PC-3 (cell line): ENCODE results near the gene TRDN. TPM values are rescaled to one million over a fixed set of nuclear protein-coding genes. Genes with fewer than 3 reads are reported as not detected.

Experiments used
- ATAC-seq: fragments of 200-7000 bp; cut with Tn5 transposase; 2 replicates; pipeline ENCODE4 v1.9.1; 2020; ENCODE audit warnings: mild to moderate bottlenecking, moderate library complexity
- BruUV-seq: library from RNA; stranded (reverse); fragments of 400-500 nt; replicated peaks from 2 replicates; lab custom pipeline; 2021; lab: Mats Ljungman, UMichigan
- CTCF ChIA-PET: fragments of 300-600 bp; sonication (Branson Sonifier 250); formaldehyde crosslinking; loops from one replicate; lab custom pipeline; 2022; ENCODE audit warnings: antibody characterized with exemption; lab: Charles Lee
- POLR2A ChIA-PET: fragments of 300-600 bp; sonication (Branson Sonifier 250); formaldehyde crosslinking; loops from one replicate; lab custom pipeline; 2022; ENCODE audit warnings: antibody characterized with exemption; ENCODE audit not compliant: unreplicated experiment; lab: Charles Lee
- DNase-seq: peaks from one replicate; pipeline ENCODE4 v3.0.0-alpha.2; 2015
- H2AFZ ChIP-seq: fragments of 300-600 bp; sonication (generic); 2 replicates; pipeline ENCODE4 v1.6.0; 2016; ENCODE audit warnings: antibody characterized with exemption, low read length
- H3F3A ChIP-seq: fragments of 300-600 bp; sonication (generic); one replicate; pipeline ENCODE4 v1.6.0; 2017; ENCODE audit warnings: antibody characterized with exemption, low read length, control low read depth, mild to moderate bottlenecking; ENCODE audit not compliant: unreplicated experiment
- H3K27ac ChIP-seq: fragments of 300-600 bp; sonication (generic); 2 replicates; pipeline ENCODE4 v1.5.1; 2016; ENCODE audit warnings: mild to moderate bottlenecking, low read length
- H3K27me3 ChIP-seq: fragments of 300-600 bp; sonication (generic); 2 replicates; pipeline ENCODE4 v1.6.1; 2016; ENCODE audit warnings: low read length, mixed read lengths
- H3K36me3 ChIP-seq: fragments of 300-600 bp; sonication (generic); 2 replicates; pipeline ENCODE4 v1.6.1; 2016; ENCODE audit warnings: low read depth, mixed run types, low read length, mixed read lengths
- H3K4me1 ChIP-seq: fragments of 300-600 bp; sonication (generic); 2 replicates; pipeline ENCODE4 v1.5.1; 2016; ENCODE audit warnings: low read length; ENCODE audit not compliant: insufficient read depth
- H3K4me2 ChIP-seq: fragments of 300-600 bp; sonication (generic); 2 replicates; pipeline ENCODE4 v1.6.0; 2016; ENCODE audit warnings: low read length
- H3K4me3 ChIP-seq: fragments of 300-600 bp; sonication (generic); 2 replicates; pipeline ENCODE4 v1.5.1; 2016; ENCODE audit warnings: mild to moderate bottlenecking, low read length, mixed read lengths
- H3K79me2 ChIP-seq: fragments of 300-600 bp; sonication (generic); 2 replicates; pipeline ENCODE4 v1.6.1; 2017; ENCODE audit warnings: low read length, mixed read lengths
- H3K9ac ChIP-seq: fragments of 300-600 bp; sonication (generic); 2 replicates; pipeline ENCODE4 v1.6.0; 2016; ENCODE audit warnings: mild to moderate bottlenecking, low read length
- H3K9me2 ChIP-seq: fragments of 300-600 bp; sonication (generic); replicated peaks from 2 replicates; pipeline ENCODE4 v1.6.1; 2016; ENCODE audit warnings: mixed run types, low read length, mixed read lengths
- H3K9me3 ChIP-seq: fragments of 300-600 bp; sonication (generic); 2 replicates; pipeline ENCODE4 v1.6.1; 2016; ENCODE audit warnings: low read length, mixed read lengths
- H4K20me1 ChIP-seq: fragments of 300-600 bp; sonication (generic); 2 replicates; pipeline ENCODE4 v1.6.1; 2016; ENCODE audit warnings: low read length, mixed read lengths
- EZH2 ChIP-seq: fragments of 300-600 bp; sonication (generic); IDR thresholded peaks from one replicate; pipeline ENCODE4 v1.6.1; 2017; ENCODE audit warnings: antibody characterized with exemption, mild to moderate bottlenecking, low read length; ENCODE audit not compliant: unreplicated experiment
- EZH2phosphoT487 ChIP-seq: fragments of 300-600 bp; sonication (generic); IDR thresholded peaks from 2 replicates; pipeline ENCODE4 v1.6.1; 2018; ENCODE audit warnings: mild to moderate bottlenecking, antibody characterized with exemption, low read length, borderline replicate concordance
- intact Hi-C: fragments of 100-400 bp; cut with micrococcal nuclease; formaldehyde crosslinking; loops from 2 replicates; pipeline ENCODE4 v1.9.0; 2023
- total RNA-seq: library from RNA; depleted of rRNA; stranded (reverse); fragments of >200 nt; gene quantifications from 2 replicates; pipeline ENCODE4 v1.2.3, GENCODE V29; 2014
- TF ChIP-seq, protein P1 (sequence below): fragments of 300-600 bp; sonication (generic); conservative IDR thresholded peaks from 2 replicates; pipeline ENCODE4 v1.5.1; 2017; ENCODE audit warnings: antibody characterized with exemption, low read depth, mild to moderate bottlenecking, low read length

Gene TRDN
- total RNA-seq, 1 experiment from 2014 or later = not detected

DNA sequence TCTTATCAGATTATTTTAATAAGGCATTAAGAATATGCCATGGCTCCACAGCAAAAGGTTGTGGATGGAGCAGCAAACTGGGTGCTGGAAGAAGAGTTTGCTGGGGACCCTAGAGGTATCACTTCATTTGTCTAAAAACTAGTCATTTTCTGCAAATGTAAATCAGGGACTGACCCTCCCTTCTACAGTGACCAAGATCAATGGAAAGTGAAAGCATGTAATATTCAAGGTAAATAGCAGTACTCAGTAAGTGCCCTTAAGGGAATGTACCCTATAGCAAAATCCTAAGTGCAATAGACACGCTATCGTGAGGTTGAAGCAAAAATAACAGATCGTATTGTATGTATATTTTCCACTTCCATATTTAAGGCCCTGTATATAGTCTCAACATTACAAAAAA lies 38.7 kb downstream of the TRDN start:
- no peak overlapping the region for H3K27ac ChIP-seq
- H3K9me3 ChIP-seq = no peaks in the 10 kb centered on the region
- H3K79me2 ChIP-seq = no peaks in the 10 kb centered on the region
- ChIA-PET CTCF (no interaction called here), POLR2A (no interaction called here)
- no peak overlapping the region for H2AFZ ChIP-seq
- no peak overlapping the region for H3K4me3 ChIP-seq
- H4K20me1 ChIP-seq = no peaks in the 10 kb centered on the region
- H3K4me2 ChIP-seq = no peak overlapping the region
- H3K9ac ChIP-seq = no peak overlapping the region
- H3K36me3 ChIP-seq = no peaks in the 10 kb centered on the region
- intact Hi-C loops = no loop called here
- TF ChIP-seq EZH2 = no peak
- no peak for TF ChIP-seq EZH2phosphoT487
- TF ChIP-seq, protein P1, sequence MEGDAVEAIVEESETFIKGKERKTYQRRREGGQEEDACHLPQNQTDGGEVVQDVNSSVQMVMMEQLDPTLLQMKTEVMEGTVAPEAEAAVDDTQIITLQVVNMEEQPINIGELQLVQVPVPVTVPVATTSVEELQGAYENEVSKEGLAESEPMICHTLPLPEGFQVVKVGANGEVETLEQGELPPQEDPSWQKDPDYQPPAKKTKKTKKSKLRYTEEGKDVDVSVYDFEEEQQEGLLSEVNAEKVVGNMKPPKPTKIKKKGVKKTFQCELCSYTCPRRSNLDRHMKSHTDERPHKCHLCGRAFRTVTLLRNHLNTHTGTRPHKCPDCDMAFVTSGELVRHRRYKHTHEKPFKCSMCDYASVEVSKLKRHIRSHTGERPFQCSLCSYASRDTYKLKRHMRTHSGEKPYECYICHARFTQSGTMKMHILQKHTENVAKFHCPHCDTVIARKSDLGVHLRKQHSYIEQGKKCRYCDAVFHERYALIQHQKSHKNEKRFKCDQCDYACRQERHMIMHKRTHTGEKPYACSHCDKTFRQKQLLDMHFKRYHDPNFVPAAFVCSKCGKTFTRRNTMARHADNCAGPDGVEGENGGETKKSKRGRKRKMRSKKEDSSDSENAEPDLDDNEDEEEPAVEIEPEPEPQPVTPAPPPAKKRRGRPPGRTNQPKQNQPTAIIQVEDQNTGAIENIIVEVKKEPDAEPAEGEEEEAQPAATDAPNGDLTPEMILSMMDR = no peak
- DNase-seq (no peak), ATAC-seq (no peak)
- BruUV-seq = no TSS peak
- H3K27me3 ChIP-seq = no peaks in the 10 kb centered on the region
- no peaks in the 10 kb centered on the region for H3F3A ChIP-seq
- H3K4me1 ChIP-seq = no peaks in the 10 kb centered on the region
- no peaks in the 10 kb centered on the region for H3K9me2 ChIP-seq

DNA sequence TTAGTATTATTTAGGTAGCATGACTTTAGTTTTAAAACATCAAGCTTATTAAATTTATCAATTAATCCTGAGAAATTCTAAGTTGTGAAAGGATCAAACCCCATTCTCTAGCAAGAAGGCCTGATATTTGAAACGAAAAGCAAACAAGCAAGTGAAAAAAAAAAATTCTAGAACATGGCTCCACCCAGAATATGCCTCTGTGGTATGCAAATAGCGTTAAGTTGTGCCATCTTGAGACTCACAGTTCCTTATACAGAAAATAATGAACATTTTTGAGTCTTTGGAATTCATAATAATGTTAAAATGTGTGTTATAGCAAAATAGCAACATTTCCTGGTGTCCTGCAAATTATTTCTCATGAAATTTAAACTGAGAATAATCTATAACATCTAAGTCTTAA lies 42.0 kb downstream of the TRDN start:
- Histone ChIP-seq H3K36me3 (no peaks in the 10 kb centered on the region), H3K4me2 (no peak overlapping the region), H4K20me1 (no peaks in the 10 kb centered on the region), H3K9me3 (no peaks in the 10 kb centered on the region), H2AFZ (no peak overlapping the region), H3K9ac (no peak overlapping the region), H3K27me3 (no peaks in the 10 kb centered on the region), H3K27ac (no peak overlapping the region), H3K79me2 (no peaks in the 10 kb centered on the region), H3F3A (no peaks in the 10 kb centered on the region), H3K9me2 (no peaks in the 10 kb centered on the region), H3K4me1 (no peaks in the 10 kb centered on the region), H3K4me3 (no peak overlapping the region)
- DNase-seq (no peak), ATAC-seq (no peak)
- POLR2A ChIA-PET = no interaction called here
- intact Hi-C loops = no loop called here
- CTCF ChIA-PET = no interaction called here
- TF ChIP-seq EZH2 (no peak), EZH2phosphoT487 (no peak)
- TF ChIP-seq, protein P1 = no peak
- no TSS peak for BruUV-seq

DNA sequence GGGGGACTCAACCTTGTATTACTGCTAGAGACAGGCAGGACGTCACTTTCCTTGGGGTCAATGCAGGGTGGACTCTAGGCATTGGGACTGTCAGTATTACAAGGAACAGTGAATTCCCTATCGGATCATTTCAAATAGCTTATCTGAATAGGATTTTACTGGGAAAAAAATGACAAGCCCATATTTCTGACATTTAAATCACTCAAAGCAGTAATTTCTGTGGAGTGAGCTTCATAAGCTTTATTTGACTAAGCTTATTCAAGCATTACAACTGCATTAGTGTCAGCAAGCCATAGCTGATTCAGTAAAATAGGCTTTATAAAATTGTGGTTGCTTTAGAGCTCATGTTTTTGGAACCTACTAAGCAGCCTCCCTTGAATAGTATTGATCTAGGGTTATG lies 44.3 kb downstream of the TRDN start:
- Histone ChIP-seq H3K9ac (no peak overlapping the region), H3K9me2 (no peaks in the 10 kb centered on the region), H3F3A (no peaks in the 10 kb centered on the region), H3K4me2 (no peak overlapping the region), H4K20me1 (no peaks in the 10 kb centered on the region), H3K4me3 (no peak overlapping the region), H3K79me2 (no peaks in the 10 kb centered on the region), H3K27ac (no peak overlapping the region), H3K9me3 (no peaks in the 10 kb centered on the region), H3K27me3 (no peaks in the 10 kb centered on the region), H3K4me1 (no peaks in the 10 kb centered on the region), H3K36me3 (no peaks in the 10 kb centered on the region), H2AFZ (no peak overlapping the region)
- DNase-seq (no peak), ATAC-seq (no peak)
- ChIA-PET CTCF (no interaction called here), POLR2A (no interaction called here)
- no TSS peak for BruUV-seq
- intact Hi-C loops = no loop called here
- TF ChIP-seq EZH2phosphoT487 (no peak), EZH2 (no peak)
- TF ChIP-seq, protein P1 = no peak
